HG03066 (cell line): Measurements from ENCODE around the gene BLM.

ENCODE experiments used
- ATAC-seq: cut with Tn5 transposase; IDR thresholded peaks from one replicate; pipeline ENCODE4 v1.9.1; 2021; ENCODE audit warnings: low read depth; ENCODE audit not compliant: unreplicated experiment

Gene BLM

GRCh38 chr15:90690585-90690984 lies 26.6 kb upstream of the BLM start:
- ATAC-seq = no peak

- no peak for ATAC-seq
Measured at GRCh38 chr15:90691369-90691768, 25.8 kb upstream of the BLM start.

- ATAC-seq = peak; percentile 67
Measured at GRCh38 chr15:90691982-90692773, 25.0 kb upstream of the BLM start.

GRCh38 chr15:90694987-90695386 lies 22.2 kb upstream of the BLM start:
- ATAC-seq = no peak

GRCh38 chr15:90697175-90697574 lies 20.0 kb upstream of the BLM start:
- ATAC-seq = no peak

- no peak for ATAC-seq
Measured at GRCh38 chr15:90698629-90699028, 18.5 kb upstream of the BLM start.

- no peak for ATAC-seq
Measured at GRCh38 chr15:90701048-90701447, 16.1 kb upstream of the BLM start.

GRCh38 chr15:90701880-90702630 lies 15.1 kb upstream of the BLM start:
- ATAC-seq = no peak

GRCh38 chr15:90703455-90703854 lies 13.7 kb upstream of the BLM start:
- no peak for ATAC-seq

GRCh38 chr15:90705212-90705611 lies 11.9 kb upstream of the BLM start:
- ATAC-seq = no peak

- no peak for ATAC-seq
Measured at GRCh38 chr15:90706394-90707327, 10.5 kb upstream of the BLM start.

- ATAC-seq = no peak
Measured at GRCh38 chr15:90707489-90707888, 9.7 kb upstream of the BLM start.

- ATAC-seq = no peak
Measured at GRCh38 chr15:90708516-90708915, 8.6 kb upstream of the BLM start.

- no peak for ATAC-seq
Measured at GRCh38 chr15:90709278-90709677, 7.9 kb upstream of the BLM start.

GRCh38 chr15:90710436-90711027 lies 6.6 kb upstream of the BLM start:
- ATAC-seq = no peak

GRCh38 chr15:90711418-90711824 lies 5.7 kb upstream of the BLM start:
- no peak for ATAC-seq

- no peak for ATAC-seq
Measured at GRCh38 chr15:90711842-90712241, 5.3 kb upstream of the BLM start.

GRCh38 chr15:90713081-90713480 lies 4.1 kb upstream of the BLM start:
- no peak for ATAC-seq

- no peak for ATAC-seq
Measured at GRCh38 chr15:90716317-90716975, 700 bp upstream of the BLM start.

GRCh38 chr15:90718232-90718631 lies 1.1 kb downstream of the BLM start:
- no peak for ATAC-seq
